Midbrain (tissue), 1 donor: Measurements from ENCODE around the gene RDH16.
"Not testable (repeated sequence)": the region's sequence is repeated elsewhere in the genome, so short reads cannot be mapped to it uniquely, and the experiment has no call there.

Experiments
- DNase-seq: peaks from one replicate; lab custom pipeline; 2025; lab: John Stamatoyannopoulos, UW

RDH16 gene

GRCh38 chr12:56988207-56988739 is 30.9 kb upstream of the RDH16 start:
- no peak for DNase-seq

GRCh38 chr12:56987551-56988053 is 30.2 kb upstream of the RDH16 start:
- peak; percentile 85 for DNase-seq

- DNase-seq = no peak
Observed at GRCh38 chr12:56987011-56987410, 29.6 kb upstream of the RDH16 start.

- DNase-seq = not testable (repeated sequence)
Observed at GRCh38 chr12:56985714-56986113, 28.3 kb upstream of the RDH16 start.

GRCh38 chr12:56983386-56983785 is 26.0 kb upstream of the RDH16 start:
- DNase-seq = no peak

GRCh38 chr12:56982578-56983236 is 25.3 kb upstream of the RDH16 start:
- DNase-seq = not testable (repeated sequence)

GRCh38 chr12:56980941-56981530 is 23.6 kb upstream of the RDH16 start:
- DNase-seq = no peak

GRCh38 chr12:56980268-56980667 is 22.9 kb upstream of the RDH16 start:
- no peak for DNase-seq

GRCh38 chr12:56979628-56980027 is 22.2 kb upstream of the RDH16 start:
- no peak for DNase-seq

GRCh38 chr12:56978397-56979138 is 21.2 kb upstream of the RDH16 start:
- DNase-seq = no peak

GRCh38 chr12:56977361-56977760 is 20.0 kb upstream of the RDH16 start:
- DNase-seq = not testable (repeated sequence)

- not testable (repeated sequence) for DNase-seq
Observed at GRCh38 chr12:56974224-56974623, 16.8 kb upstream of the RDH16 start.

- DNase-seq = not testable (repeated sequence)
Observed at GRCh38 chr12:56968910-56969309, 11.5 kb upstream of the RDH16 start.

GRCh38 chr12:56965997-56966642 is 8.7 kb upstream of the RDH16 start:
- DNase-seq = not testable (repeated sequence)

- not testable (repeated sequence) for DNase-seq
Observed at GRCh38 chr12:56965124-56965523, 7.7 kb upstream of the RDH16 start.

GRCh38 chr12:56963557-56963956 is 6.1 kb upstream of the RDH16 start:
- DNase-seq = not testable (repeated sequence)

- not testable (repeated sequence) for DNase-seq
Observed at GRCh38 chr12:56962247-56962646, 4.8 kb upstream of the RDH16 start.

- DNase-seq = no peak
Observed at GRCh38 chr12:56958422-56958821, 1.0 kb upstream of the RDH16 start.

- no peak for DNase-seq
Observed at GRCh38 chr12:56955631-56956256, 1.7 kb downstream of the RDH16 start.

GRCh38 chr12:56954958-56955355 is 2.5 kb downstream of the RDH16 start:
- DNase-seq = no peak
